GM12878 (cell line): ENCODE data around the gene FKBP6.

ENCODE experiments used
- BCL11A ChIP-seq: IDR thresholded peaks from 2 replicates; pipeline ENCODE4 v1.6.1; 2011; ENCODE audit warnings: low read depth, low read length
- MTA2 ChIP-seq: fragments of 450-650 bp; IDR thresholded peaks from 2 replicates; pipeline ENCODE4 v1.6.1; 2016; ENCODE audit warnings: low read depth, mild to moderate bottlenecking, moderate library complexity
- NFYB ChIP-seq: IDR thresholded peaks from 2 replicates; pipeline ENCODE4 v1.6.1; 2011; ENCODE audit warnings: low read depth, mild to moderate bottlenecking, low read length, improper control_type of control experiment, moderate library complexity; ENCODE audit not compliant: insufficient read depth
- POLR2A ChIP-seq: IDR thresholded peaks from 2 replicates; pipeline ENCODE4 v1.6.1; 2011; ENCODE audit warnings: low read depth, mild to moderate bottlenecking, low read length
- POLR2AphosphoS5 ChIP-seq: IDR thresholded peaks from 2 replicates; pipeline ENCODE4 v1.6.1; 2011; ENCODE audit warnings: mild to moderate bottlenecking, low read length, inconsistent platforms
- TF ChIP-seq, protein P1 (sequence below): IDR thresholded peaks from 2 replicates; pipeline ENCODE4 v1.6.1; 2011; ENCODE audit warnings: borderline replicate concordance, low read depth, mild to moderate bottlenecking, moderate library complexity, mixed read lengths, low read length; ENCODE audit not compliant: insufficient read depth; ENCODE audit errors: extremely low read length
- TF ChIP-seq, protein P2 (sequence below): fragments of 150-350 bp; IDR thresholded peaks from 2 replicates; pipeline ENCODE4 v1.6.1; 2016; ENCODE audit warnings: low read depth, low read length
- TF ChIP-seq, protein P3 (sequence below), 3 experiments: IDR thresholded peaks in 2 of 3; conservative IDR thresholded peaks in 1 of 3; 2 replicates each; pipeline ENCODE4 v1.5.1; 2011; ENCODE audit warnings: low read depth in 3 of 3, low read length in 3 of 3, mild to moderate bottlenecking in 3 of 3, control low read depth in 2 of 3, moderate library complexity in 2 of 3, inconsistent platforms in 1 of 3, mixed read lengths in 1 of 3; ENCODE audit not compliant: control insufficient read depth in 2 of 3, insufficient read depth in 1 of 3; ENCODE audit errors: extremely low read depth in 1 of 3
- TF ChIP-seq, protein P4 (sequence below): fragments of 450-650 bp; IDR thresholded peaks from 2 replicates; pipeline ENCODE4 v1.6.1; 2016; ENCODE audit warnings: mild to moderate bottlenecking

DNA sequence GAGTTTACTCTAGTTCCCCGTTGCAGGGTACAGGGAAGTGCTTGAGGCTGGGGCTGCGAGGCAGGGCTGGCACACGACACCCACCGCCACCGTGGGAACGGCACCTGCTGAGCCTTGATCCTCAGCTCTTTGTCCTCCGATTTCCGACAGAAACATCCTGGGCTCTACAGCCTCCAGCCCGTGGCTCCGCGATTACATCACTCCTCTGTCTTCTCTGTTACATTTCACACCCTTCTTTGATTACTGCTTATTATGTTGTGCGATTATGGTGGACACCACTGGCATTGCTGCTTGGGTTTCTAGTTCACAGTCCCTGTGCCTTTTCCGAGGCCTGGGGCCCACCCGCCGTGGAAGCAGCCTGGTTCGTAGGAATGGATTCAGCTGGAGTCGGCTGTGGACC lies 26.9 kb downstream of the FKBP6 start:
- TF ChIP-seq, protein P1, sequence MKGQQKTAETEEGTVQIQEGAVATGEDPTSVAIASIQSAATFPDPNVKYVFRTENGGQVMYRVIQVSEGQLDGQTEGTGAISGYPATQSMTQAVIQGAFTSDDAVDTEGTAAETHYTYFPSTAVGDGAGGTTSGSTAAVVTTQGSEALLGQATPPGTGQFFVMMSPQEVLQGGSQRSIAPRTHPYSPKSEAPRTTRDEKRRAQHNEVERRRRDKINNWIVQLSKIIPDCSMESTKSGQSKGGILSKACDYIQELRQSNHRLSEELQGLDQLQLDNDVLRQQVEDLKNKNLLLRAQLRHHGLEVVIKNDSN: no peak
- TF ChIP-seq, protein P2, sequence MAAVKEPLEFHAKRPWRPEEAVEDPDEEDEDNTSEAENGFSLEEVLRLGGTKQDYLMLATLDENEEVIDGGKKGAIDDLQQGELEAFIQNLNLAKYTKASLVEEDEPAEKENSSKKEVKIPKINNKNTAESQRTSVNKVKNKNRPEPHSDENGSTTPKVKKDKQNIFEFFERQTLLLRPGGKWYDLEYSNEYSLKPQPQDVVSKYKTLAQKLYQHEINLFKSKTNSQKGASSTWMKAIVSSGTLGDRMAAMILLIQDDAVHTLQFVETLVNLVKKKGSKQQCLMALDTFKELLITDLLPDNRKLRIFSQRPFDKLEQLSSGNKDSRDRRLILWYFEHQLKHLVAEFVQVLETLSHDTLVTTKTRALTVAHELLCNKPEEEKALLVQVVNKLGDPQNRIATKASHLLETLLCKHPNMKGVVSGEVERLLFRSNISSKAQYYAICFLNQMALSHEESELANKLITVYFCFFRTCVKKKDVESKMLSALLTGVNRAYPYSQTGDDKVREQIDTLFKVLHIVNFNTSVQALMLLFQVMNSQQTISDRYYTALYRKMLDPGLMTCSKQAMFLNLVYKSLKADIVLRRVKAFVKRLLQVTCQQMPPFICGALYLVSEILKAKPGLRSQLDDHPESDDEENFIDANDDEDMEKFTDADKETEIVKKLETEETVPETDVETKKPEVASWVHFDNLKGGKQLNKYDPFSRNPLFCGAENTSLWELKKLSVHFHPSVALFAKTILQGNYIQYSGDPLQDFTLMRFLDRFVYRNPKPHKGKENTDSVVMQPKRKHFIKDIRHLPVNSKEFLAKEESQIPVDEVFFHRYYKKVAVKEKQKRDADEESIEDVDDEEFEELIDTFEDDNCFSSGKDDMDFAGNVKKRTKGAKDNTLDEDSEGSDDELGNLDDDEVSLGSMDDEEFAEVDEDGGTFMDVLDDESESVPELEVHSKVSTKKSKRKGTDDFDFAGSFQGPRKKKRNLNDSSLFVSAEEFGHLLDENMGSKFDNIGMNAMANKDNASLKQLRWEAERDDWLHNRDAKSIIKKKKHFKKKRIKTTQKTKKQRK: no peak
- TF ChIP-seq, protein P3, sequence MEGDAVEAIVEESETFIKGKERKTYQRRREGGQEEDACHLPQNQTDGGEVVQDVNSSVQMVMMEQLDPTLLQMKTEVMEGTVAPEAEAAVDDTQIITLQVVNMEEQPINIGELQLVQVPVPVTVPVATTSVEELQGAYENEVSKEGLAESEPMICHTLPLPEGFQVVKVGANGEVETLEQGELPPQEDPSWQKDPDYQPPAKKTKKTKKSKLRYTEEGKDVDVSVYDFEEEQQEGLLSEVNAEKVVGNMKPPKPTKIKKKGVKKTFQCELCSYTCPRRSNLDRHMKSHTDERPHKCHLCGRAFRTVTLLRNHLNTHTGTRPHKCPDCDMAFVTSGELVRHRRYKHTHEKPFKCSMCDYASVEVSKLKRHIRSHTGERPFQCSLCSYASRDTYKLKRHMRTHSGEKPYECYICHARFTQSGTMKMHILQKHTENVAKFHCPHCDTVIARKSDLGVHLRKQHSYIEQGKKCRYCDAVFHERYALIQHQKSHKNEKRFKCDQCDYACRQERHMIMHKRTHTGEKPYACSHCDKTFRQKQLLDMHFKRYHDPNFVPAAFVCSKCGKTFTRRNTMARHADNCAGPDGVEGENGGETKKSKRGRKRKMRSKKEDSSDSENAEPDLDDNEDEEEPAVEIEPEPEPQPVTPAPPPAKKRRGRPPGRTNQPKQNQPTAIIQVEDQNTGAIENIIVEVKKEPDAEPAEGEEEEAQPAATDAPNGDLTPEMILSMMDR (IDR thresholded peaks at IDR 0.05 in 2 of 3, conservative IDR thresholded peaks at IDR 0.05 in 1 of 3; ENCODE audit: control insufficient read depth in 2 of 3, extremely low read depth in 1 of 3, insufficient read depth in 1 of 3, low read depth in 3 of 3, low read length in 3 of 3): no peak
- no peak for TF ChIP-seq MTA2
- TF ChIP-seq BCL11A: no peak
- no peak for TF ChIP-seq NFYB
- TF ChIP-seq POLR2AphosphoS5: no peak
- TF ChIP-seq POLR2A: no peak
- TF ChIP-seq, protein P4, sequence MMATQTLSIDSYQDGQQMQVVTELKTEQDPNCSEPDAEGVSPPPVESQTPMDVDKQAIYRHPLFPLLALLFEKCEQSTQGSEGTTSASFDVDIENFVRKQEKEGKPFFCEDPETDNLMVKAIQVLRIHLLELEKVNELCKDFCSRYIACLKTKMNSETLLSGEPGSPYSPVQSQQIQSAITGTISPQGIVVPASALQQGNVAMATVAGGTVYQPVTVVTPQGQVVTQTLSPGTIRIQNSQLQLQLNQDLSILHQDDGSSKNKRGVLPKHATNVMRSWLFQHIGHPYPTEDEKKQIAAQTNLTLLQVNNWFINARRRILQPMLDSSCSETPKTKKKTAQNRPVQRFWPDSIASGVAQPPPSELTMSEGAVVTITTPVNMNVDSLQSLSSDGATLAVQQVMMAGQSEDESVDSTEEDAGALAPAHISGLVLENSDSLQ: no peak
